H7 (cell line): ENCODE measurements around the gene PROSER3. TPM values are rescaled to one million over a fixed set of nuclear protein-coding genes. Genes with fewer than 3 reads are reported as not detected.

Source experiments
- DNase-seq: peaks from one replicate; pipeline ENCODE4 v3.0.0; 2012
- H3K27me3 ChIP-seq: 2 replicates; pipeline ENCODE4 v1.6.0; 2011; ENCODE audit warnings: mild to moderate bottlenecking, low read length; ENCODE audit not compliant: control insufficient read depth, insufficient read depth
- H3K36me3 ChIP-seq: replicated peaks from 2 replicates; pipeline ENCODE4 v1.5.1; 2011; ENCODE audit warnings: low read length; ENCODE audit not compliant: control insufficient read depth, insufficient read depth
- H3K4me3 ChIP-seq: 2 replicates; pipeline ENCODE4 v1.5.1; 2011; ENCODE audit warnings: low read depth, mild to moderate bottlenecking, control low read depth, low read length, moderate library complexity; ENCODE audit not compliant: insufficient read depth
- total RNA-seq: library from RNA; depleted of rRNA; stranded (reverse); fragments of >200 nt; shearing (Covaris generic); gene quantifications from 2 replicates; pipeline ENCODE4 v1.2.3, GENCODE V29; 2014

PROSER3 gene
- total RNA-seq, 1 experiment from 2014 or later = 6.8 TPM

GRCh38 chr19:35751839-35752745 is 5.9 kb upstream of the PROSER3 start:
- H3K27me3 ChIP-seq = peaks cover 13% of the 10 kb centered on the region
- H3K36me3 ChIP-seq = no peaks in the 10 kb centered on the region
- no peak for DNase-seq
- no peak overlapping the region for H3K4me3 ChIP-seq

- Histone ChIP-seq H3K27me3 (peaks cover 13% of the 10 kb centered on the region), H3K4me3 (no peak overlapping the region), H3K36me3 (no peaks in the 10 kb centered on the region)
- DNase-seq = no peak
Observed at GRCh38 chr19:35752746-35753350, 5.1 kb upstream of the PROSER3 start.

- Histone ChIP-seq H3K36me3 (no peaks in the 10 kb centered on the region), H3K4me3 (no peak overlapping the region), H3K27me3 (peaks cover 13% of the 10 kb centered on the region)
- no peak for DNase-seq
Observed at GRCh38 chr19:35753634-35754369, 4.2 kb upstream of the PROSER3 start.

- Histone ChIP-seq H3K36me3 (no peaks in the 10 kb centered on the region; the same call in 1 of the 2 replicates), H3K4me3 (no peak overlapping the region), H3K27me3 (peaks cover 13% of the 10 kb centered on the region)
- no peak for DNase-seq
Observed at GRCh38 chr19:35754370-35755130, 3.4 kb upstream of the PROSER3 start.

- peak overlapping the region; percentile 47 for H3K4me3 ChIP-seq
- no peak for DNase-seq
- peaks cover 13% of the 10 kb centered on the region for H3K27me3 ChIP-seq
- no peaks in the 10 kb centered on the region; the same call in none of the 2 replicates for H3K36me3 ChIP-seq
Observed at GRCh38 chr19:35755131-35755549, 2.8 kb upstream of the PROSER3 start.

GRCh38 chr19:35755550-35756376 is 2.2 kb upstream of the PROSER3 start:
- peak; percentile 81 for DNase-seq
- Histone ChIP-seq H3K4me3 (peak overlapping the region; percentile 47), H3K36me3 (no peaks in the 10 kb centered on the region; the same call in none of the 2 replicates), H3K27me3 (peaks cover 13% of the 10 kb centered on the region)

- Histone ChIP-seq H3K36me3 (no peaks in the 10 kb centered on the region; the same call in none of the 2 replicates), H3K4me3 (peak within 1 kb of the TSS; percentile 47), H3K27me3 (peaks cover 13% of the 10 kb centered on the region)
- DNase-seq = peak; percentile 77
Observed at GRCh38 chr19:35756377-35757230, 1.4 kb upstream of the PROSER3 start, which contains the start of gene HSPB6. Gene HSPB6, minus strand, starts transcription at chr19:35757029. Its CDS starts 21 bp downstream, at chr19:35757008.

- peaks cover 5% of the 10 kb centered on the region for H3K36me3 ChIP-seq
- H3K4me3 ChIP-seq = peak overlapping the region; percentile 47
- H3K27me3 ChIP-seq = peaks cover 13% of the 10 kb centered on the region
- DNase-seq = peak; percentile 74
Observed at GRCh38 chr19:35757231-35757748, 686 bp upstream of the PROSER3 start.

GRCh38 chr19:35759697-35760096 is 1.7 kb downstream of the PROSER3 start:
- no peak overlapping the region for H3K4me3 ChIP-seq
- no peak for DNase-seq
- H3K36me3 ChIP-seq = peaks cover 12% of the 10 kb centered on the region
- peaks cover 13% of the 10 kb centered on the region for H3K27me3 ChIP-seq

GRCh38 chr19:35760711-35761349 is 2.9 kb downstream of the PROSER3 start:
- peaks cover 12% of the 10 kb centered on the region for H3K36me3 ChIP-seq
- DNase-seq = no peak
- peaks cover 6% of the 10 kb centered on the region for H3K27me3 ChIP-seq
- H3K4me3 ChIP-seq = no peak overlapping the region

- Histone ChIP-seq H3K4me3 (no peak overlapping the region), H3K36me3 (peaks cover 12% of the 10 kb centered on the region), H3K27me3 (no peaks in the 10 kb centered on the region)
- DNase-seq = no peak
Observed at GRCh38 chr19:35764432-35765315, 6.7 kb downstream of the PROSER3 start.
